ENCODE measurements around the gene NGF. TPM values are rescaled to one million over a fixed set of nuclear protein-coding genes. Genes with fewer than 3 reads are reported as not detected.

Gene NGF
- total and polyA plus RNA-seq, 9 of the 15 experiments (the other 6 are each of a cell fraction or from before 2014, with no cell fraction given): not detected

- Histone ChIP-seq H3K79me2 (ENCODE audit: control insufficient read depth, insufficient read depth, low read length) (no peaks in the 10 kb centered on the region), H3K9me1 (ENCODE audit: control insufficient read depth, insufficient read depth, low read length) (no peaks in the 10 kb centered on the region), H3K4me1 (replicated peaks in 1 of 2; ENCODE audit: control insufficient read depth in 2 of 2, insufficient read depth in 2 of 2, low read length in 2 of 2) (no peaks in the 10 kb centered on the region), H3K36me3 (ENCODE audit: control insufficient read depth, insufficient read depth, low read length) (no peaks in the 10 kb centered on the region), H3K9ac (ENCODE audit: insufficient read depth in 1 of 2, low read depth in 2 of 2, low read length in 2 of 2) (no peak overlapping the region), H3K4me2 (ENCODE audit: insufficient read depth, low read length) (no peak overlapping the region), H3K27me3 (ENCODE audit: control insufficient read depth in 2 of 2, insufficient read depth in 2 of 2, low read length in 2 of 2) (peaks cover 3 to 5% of the 10 kb centered on the region in 2 experiments; a peak in 1 of 5 replicates), H4K20me1 (replicated peaks; ENCODE audit: control insufficient read depth, insufficient read depth, low read length) (no peaks in the 10 kb centered on the region; the same call in 1 of the 2 replicates), H3K4me3 (no peak overlapping the region), H2AFZ (ENCODE audit: low read depth, low read length) (no peak overlapping the region), H3K9me3 (replicated peaks; ENCODE audit: control insufficient read depth, insufficient read depth, low read depth, low read length) (no peaks in the 10 kb centered on the region), H3K27ac (ENCODE audit: extremely low read depth, low read depth, low read length) (no peak overlapping the region)
- FAIRE-seq (no peak), ATAC-seq (no peak), DNase-seq (ENCODE audit: extremely low read depth in 1 of 4, low spot score in 3 of 4) (no peak)
- in situ Hi-C loops (cut with MboI) (no loop called here), intact Hi-C loops (cut with micrococcal nuclease) (no loop called here)
- TF ChIP-seq PCBP1 (IDR thresholded peaks at IDR 0.05; ENCODE audit: low read depth, low read length, poor library complexity, severe bottlenecking): no peak
- no peak for TF ChIP-seq MEIS2 (IDR thresholded peaks at IDR 0.05; ENCODE audit: partially characterized antibody)
- no peak for TF ChIP-seq BRD9 (IDR thresholded peaks at IDR 0.05; ENCODE audit: low read depth, partially characterized antibody)
- TF ChIP-seq NFE2L1 (tag; IDR thresholded peaks at IDR 0.05; ENCODE audit: borderline replicate concordance, low read depth): no peak
- no peak for TF ChIP-seq MBD1 (CRISPR knock-in tag; IDR thresholded peaks at IDR 0.05)
- no peak for TF ChIP-seq SMAD4 (CRISPR knock-in tag; conservative IDR thresholded peaks at IDR 0.05)
- TF ChIP-seq TRIM24 (IDR thresholded peaks at IDR 0.05): no peak
- TF ChIP-seq ZNF134 (CRISPR knock-in tag; conservative IDR thresholded peaks at IDR 0.05): no peak
- BruUV-seq (replicated peaks): no TSS peak
- POLR2A ChIA-PET: no interaction called here
- WGBS (ENCODE audit: insufficient coverage, low coverage, missing lambda C conversion rate): 0% methylated on average over 3 of the region's 3 CpGs
- CTCF ChIA-PET (ENCODE audit: low intra/inter-chr PET ratio): no interaction called here
These were observed 10.8 kb downstream of the NGF start for GRCh38 chr1:115327270-115327669.
